GOT3 (cell line): ENCODE results near the gene ANKDD1B.
"Not testable (repeated sequence)": the region's sequence is repeated elsewhere in the genome, so short reads cannot be mapped to it uniquely, and the experiment has no call there.

ENCODE experiments used
- DNase-seq: peaks from one replicate; lab custom pipeline; 2025; ENCODE audit warnings: mixed read lengths; lab: John Stamatoyannopoulos, UW

ANKDD1B gene

DNA sequence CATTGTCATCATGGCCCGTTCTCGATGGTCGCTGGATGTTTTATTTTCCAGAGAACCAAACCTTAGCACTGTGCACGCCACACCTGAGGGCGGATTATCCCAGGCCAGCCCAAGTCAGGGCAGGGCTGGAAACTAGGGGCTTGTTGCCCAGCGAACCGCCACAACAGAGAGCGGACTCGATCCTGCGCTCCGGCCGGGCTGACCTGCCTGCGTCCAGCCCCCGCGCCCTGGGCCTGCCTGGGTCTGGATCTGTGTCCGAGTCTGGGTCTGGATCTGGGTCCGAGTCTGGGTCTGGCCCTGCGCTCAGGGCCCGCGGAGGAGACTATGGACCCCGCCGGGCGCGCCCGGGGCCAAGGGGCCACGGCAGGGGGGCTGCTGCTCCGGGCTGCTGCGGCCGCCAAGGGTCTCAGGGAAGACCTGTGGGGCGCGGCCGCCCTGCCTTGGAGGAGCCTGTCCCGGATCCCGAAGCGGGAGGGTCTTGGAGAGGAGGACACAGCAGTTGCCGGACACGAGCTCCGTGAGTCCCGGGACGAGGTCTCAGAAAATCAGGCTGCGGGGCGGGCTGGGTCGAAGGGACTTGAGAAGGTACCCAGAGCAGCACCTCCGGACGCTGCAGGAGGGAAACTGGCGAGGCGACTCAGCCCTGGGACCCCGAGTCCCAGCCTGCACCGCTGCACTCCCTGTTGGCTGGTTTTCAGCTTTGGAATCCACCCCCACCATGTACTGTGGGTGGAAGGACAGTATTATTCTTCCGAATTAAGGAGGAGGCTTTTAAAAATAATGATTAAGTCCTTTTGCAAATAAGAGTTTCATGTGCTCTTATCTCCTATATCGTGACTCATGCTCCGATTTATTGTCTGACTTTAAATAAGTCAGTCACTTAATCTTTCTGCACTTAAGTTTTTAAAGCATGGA, at the start of gene ANKDD1B:
Gene ANKDD1B (plus strand): TSS at position 143 of the 915 bp plus-strand sequence. CDS start 182 bp downstream, at position 325.
- no peak for DNase-seq

DNA sequence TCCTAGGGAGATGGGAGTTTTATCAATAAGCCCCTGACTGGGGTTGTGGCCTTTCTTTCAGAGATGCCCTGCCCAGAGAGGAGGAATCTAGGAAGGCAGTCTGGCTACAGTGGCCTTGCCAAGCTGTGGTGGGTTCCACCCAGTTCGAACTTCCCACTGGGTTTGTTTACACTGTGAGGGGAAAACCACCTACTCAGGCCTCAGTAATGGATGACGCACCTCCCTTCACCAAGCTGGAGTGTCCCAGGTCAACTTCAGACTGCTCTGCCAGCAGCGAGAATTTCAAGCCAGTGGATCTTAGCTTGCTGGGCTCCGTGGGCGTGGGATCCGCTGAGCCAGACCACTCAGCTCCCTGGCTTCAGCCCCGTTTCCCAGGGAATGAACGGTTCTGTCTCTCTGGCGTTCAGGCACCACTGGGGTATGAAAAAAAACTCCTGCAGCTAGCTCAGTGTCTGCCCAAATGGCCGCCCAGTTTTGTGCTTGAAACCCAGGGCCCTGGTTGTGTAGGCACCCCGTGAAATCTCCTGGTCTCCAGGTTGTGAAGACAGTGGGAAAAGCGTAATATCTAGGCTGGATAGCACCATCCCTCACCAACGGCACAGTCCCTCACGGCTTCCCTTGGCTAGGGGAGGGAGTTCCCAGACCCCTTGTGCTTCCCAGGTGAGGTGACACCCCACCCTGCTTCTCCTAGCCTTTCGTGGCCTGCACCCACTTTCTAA, 45.1 kb upstream of the ANKDD1B start:
- not testable (repeated sequence) for DNase-seq

DNA sequence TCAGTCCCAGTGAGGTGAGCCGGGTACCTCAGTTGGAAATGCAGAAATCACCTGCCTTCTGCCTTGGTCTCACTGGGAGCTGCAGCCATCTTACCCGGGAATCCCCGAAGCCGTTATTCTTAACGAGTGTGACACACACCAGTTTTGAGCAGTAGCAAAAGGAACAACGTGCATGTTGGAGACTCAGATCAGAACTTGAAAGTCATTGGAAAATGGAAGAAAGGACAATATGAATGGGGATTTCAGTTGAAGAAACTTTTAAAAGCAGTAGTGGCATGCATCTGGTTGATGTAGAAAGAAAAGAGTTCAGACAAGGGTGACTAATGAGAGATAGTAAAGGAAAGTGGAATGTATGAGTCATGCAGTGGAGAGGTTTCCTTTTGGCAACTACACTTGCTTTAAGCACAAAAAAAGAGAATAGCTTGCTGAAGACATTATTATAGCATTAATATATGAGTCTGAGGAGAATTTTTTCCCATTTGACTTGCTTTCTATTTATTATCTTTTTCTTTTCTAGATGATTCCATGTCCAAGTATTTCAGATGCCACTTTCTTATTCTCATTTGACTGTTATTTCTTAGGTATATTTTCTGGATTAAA, 44.4 kb upstream of the ANKDD1B start:
- DNase-seq = no peak

DNA sequence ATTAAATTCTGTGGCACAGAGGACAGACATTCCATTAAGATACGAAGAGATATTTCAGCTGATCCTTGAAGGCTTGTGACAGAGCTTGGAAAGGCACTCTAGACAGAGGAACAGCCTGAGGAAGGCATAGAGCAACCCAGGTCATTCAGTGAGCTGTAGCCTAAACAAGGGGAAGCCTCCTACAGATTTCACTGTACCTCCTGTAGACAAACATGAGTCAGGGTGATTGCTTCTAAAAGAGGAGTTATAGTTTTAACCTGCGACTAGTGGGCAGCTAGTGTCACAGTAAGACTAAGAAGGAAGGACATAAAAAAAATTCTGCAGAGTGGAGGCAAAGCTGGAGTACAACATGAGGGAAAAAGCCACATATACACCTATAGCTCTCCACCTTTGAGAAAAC, 43.5 kb upstream of the ANKDD1B start:
- DNase-seq = no peak

DNA sequence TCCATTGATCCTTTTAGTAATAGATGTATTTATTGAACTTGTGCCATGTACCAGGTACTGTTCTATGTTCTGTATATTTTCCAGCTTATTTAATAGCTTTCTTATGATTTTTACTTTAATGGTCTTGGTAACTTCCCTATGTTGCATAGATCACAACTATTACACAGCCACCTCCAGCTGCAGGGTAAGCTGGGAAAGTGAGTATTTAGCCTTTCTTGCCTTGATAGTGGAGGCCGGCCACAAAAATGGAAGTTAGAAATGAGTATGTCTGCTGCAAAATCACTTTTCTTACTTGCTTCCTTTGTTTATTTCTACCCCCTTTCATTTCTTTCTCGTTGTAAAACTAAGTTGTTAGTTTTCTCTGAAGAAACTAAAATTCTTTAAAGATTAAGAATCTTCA, 43.1 kb upstream of the ANKDD1B start:
- no peak for DNase-seq

DNA sequence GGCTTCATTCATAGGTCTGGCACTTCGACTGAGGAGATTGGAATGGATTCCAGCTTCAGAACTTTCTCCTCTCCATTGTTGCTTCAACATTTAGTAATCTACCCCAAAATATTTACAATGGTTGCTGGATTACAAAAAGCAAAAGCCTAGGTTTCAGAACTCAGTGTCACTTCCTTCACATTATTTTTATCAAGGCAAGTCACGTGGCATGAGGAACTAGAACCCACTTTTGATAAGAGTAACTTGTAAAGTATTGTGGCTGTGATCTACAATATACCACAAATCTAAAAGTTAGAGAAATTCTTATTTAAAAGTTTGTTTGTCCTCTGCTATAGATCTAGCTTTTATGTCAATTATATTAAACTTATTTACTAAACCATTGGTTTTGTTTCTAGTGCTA, 39.7 kb upstream of the ANKDD1B start:
- no peak for DNase-seq

DNA sequence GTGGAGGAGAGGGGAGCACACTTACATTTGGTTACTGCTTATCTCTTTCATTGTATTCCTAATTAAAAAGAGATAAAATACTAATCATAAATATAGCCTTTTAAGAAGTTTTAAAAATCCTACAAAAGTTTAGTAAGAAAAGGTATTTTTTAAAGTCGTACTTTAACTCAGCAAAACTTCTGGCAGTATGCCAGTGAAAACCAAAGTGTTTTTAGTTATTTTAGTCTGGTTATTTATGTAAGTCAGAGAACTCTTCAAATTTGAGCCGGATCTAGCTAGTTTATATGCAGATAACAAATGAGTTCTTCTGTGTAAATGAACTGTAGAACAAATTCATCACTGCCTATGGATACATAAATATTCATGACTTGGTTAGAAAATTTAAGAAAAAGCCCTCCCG, 36.5 kb upstream of the ANKDD1B start:
- no peak for DNase-seq

DNA sequence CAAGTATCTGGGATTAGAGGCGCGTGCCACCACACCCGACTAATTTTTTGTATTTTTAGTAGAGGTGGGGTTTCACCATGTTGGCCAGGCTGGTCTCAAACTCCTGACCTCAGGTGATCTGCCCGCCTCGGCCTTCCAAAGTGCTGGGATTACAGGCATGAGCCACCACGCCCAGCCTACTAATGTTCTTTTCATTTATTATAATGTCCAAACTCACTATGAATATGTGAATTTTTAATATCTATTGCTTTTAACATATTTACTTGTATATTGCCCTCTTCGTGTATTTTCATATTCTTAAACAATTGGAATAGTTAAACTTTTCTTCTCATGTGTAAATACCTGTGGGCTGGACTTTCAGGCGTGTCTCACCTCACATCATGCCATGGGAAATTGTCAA, 33.0 kb upstream of the ANKDD1B start:
- DNase-seq = not testable (repeated sequence)

DNA sequence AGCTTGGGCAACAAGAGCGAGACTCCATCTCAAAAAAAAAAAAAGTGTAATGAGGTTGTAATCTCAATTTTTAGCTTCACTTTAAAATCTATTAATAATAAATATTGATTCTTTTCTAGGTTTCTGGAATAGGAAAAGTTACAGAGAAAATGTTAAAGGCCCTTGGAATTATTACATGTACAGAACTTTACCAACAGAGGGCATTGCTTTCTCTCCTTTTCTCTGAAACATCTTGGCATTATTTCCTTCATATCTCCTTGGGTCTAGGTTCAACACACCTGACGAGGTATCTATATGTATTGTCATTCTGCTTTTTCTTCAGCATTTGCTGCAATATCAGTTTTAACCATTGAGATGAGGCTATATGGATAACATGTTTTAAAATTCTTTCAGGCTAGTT, 26.6 kb upstream of the ANKDD1B start:
- no peak for DNase-seq

DNA sequence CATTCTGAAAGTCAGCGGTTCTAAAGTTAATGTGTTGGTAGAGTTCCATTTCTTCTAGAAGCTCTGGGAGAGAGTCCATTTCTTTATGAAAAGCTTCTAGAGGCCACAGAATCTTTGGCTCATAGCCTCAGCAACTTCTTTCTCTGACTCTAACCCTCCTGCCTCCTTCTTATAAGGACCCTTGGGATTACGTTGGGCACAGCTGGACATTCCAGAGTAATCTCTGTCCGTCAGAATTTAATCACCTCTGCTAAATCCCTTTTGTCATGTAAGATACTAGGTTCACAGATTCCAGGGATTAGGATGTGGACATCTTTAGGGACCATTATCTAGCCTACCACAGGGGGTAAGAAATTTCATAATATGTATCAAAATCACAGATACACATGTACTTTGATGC, 22.6 kb upstream of the ANKDD1B start:
- no peak for DNase-seq

DNA sequence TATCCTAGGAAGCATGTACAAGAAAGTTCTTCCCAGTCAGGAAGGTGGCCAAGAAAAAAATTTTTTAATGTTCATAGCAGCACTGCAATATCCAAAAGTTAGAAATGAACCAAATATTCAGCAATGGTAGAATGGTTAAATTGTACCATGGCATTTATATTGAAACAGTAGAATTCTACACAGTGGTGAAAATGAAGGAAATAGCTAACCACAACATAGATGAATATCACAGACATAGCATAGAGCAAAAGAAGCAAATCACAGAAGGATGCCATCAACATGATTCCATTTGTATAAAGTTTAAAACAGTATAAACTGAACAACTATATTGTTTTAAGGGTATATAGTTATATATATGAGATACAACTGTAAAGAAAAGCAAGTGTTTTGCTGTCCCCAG, 10.7 kb upstream of the ANKDD1B start:
- no peak for DNase-seq

DNA sequence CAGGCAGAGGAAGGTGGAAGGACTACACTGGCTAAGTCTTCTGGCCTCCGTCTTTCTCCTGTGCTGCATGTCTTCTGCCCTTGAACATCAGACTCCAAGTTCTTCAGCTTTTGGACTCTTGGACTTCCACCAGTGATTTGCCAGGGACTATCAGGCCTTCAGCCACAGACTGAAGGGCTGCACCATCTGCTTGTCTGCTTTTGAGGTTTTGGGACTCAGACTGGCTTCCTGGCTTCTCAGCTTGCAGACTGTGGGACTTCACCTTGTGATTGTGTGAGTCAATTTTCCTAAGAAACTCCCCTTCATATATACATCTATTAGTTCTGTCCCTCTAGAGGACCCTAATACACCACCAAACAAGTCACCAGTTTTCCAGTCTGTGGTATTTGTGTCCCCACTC, 9.7 kb upstream of the ANKDD1B start:
- DNase-seq = no peak

DNA sequence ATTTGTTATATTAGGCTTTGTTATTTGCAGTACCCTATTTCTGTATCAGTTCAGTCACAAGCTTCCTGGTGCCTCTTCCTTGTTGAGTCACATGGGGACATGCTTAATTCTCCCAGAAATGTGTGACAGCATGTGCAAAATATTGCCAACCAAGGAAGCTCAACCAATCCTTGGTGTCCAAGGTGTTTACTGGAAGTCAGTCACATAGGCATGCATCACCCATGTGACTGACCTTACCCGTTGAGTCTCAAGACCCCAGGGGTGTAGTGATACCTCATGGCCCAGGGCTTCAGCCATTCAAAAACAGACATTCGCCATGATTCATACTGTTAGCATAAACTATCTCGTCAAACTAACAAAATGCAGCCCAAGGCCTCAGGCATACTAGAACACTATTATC, 9.3 kb upstream of the ANKDD1B start:
- DNase-seq = no peak

DNA sequence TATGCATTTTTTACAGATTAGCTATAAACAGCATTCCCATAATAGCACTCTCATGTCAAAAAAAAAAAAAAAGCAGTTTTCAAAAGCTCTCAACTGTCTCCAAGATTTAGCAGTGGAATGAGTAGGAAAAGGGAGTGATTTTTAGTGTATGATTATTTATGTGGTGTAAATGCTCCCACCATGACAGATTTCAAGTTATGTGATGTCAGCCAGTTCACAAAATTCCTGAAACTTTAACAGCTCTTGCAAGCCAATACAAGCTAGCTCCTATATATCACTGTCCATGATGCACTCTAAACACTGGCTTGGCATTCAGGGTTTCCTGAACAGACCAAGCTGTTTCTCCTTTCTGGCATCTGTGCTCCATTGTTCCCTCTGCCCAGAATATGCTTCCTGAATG, 7.9 kb upstream of the ANKDD1B start:
- DNase-seq = no peak

DNA sequence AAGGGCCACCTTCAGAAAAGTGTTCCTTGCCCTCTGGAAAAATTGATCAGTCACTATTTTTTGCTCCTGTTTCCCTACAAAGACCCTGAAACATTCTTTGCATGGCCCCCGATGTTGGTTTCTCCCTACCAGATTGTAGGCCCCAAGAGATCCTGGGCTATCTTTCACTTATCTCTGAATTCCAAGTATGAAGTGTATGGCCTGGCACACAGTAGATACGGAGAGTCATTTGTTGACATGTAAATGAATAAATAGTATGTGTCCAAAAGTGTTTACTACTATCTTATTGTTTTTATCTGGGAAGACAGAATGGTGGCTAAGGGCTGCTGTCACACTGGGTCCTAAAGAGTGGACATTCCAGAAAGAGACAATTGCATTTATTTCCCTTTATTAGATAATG, 7.4 kb upstream of the ANKDD1B start:
- DNase-seq = no peak

DNA sequence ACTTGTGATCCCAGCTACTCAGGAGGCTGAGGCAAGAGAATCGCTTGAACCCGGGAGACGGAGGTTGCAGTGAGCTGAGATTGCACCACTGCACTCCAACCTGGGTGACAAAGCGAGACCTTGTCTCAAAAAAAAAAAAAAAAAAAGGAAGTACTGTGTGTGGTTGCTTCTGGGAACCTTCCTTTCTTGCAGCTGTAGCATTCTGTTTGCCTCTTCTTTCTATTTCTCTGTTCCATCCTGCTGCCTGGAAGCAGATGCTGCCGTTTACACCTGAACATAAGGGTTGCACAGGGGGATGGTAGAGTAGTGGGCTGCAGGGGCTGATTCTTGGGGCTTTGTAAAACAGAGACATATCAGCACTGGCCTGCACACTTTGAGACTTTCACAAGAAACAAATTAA, 3.9 kb upstream of the ANKDD1B start:
- not testable (repeated sequence) for DNase-seq

DNA sequence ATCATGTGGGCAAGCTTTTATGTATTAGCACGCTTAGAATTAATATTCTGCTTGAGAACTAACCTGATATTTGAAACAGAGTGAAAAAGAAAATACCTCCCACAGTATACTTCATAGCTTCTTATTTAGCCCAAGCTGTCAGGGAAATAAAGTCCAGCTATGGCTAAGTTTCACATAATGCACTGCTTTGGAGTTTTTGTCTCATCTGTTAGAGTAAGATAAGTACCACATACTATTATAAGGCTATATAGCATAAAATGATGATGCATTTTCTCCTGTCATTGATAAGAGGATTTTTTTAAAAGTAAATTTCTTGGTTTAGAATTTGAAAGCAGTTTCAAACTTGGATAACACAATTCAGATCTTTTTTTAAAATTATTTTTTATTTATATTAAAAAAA, 2.4 kb upstream of the ANKDD1B start:
- no peak for DNase-seq

DNA sequence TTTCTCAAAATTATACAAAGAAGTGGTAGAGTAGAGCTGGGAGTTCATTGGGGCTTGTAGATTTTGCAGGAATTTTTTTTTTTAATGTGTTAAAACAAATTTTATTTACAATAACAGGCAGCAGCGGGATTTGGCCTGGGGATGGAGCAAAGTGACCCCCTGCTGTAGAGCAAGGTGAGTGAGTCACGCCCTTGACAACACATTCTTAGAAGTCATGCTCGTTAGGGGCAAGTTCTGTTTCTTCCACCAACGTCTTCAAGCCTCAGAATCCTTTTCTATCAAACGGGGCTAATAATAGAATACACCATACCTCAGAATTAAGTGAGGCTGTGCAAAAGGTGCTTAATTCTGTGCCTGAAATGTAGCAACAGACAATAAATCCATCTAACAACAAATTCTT, 1.1 kb upstream of the ANKDD1B start:
- DNase-seq = no peak

DNA sequence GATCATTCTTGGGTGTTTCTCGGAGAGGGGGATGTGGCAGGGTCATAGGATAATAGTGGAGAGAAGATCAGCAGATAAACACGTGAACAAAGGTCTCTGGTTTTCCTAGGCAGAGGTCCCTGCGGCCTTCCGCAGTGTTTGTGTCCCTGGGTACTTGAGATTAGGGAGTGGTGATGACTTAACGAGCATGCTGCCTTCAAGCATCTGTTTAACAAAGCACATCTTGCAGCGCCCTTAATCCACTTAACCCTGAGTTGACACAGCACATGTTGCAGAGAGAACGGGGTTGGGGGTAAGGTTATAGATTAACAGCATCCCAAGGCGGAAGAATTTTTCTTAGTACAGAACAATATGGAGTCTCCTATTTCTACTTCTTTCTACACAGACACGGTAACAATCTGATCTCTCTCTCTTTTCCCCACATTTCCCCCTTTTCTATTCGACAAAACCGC, 368 bp upstream of the ANKDD1B start:
- DNase-seq = not testable (repeated sequence)

DNA sequence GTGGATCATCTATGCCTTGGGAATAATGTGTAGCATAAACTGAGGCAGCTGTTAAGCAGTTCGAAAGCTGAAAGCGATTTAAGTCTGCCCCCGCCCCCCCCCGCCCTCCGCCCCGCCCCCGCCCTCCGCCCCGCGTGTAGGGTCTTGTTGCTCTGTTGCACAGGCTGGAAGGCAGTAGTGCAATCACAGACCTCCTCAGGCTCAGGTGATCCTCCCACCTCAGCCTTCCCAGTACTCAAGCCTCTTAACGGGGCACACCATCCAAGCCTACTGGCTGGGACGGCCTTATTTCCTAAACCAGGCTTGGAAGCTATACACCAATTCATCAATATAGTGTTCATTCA, 945 bp downstream of the ANKDD1B start:
- no peak for DNase-seq

DNA sequence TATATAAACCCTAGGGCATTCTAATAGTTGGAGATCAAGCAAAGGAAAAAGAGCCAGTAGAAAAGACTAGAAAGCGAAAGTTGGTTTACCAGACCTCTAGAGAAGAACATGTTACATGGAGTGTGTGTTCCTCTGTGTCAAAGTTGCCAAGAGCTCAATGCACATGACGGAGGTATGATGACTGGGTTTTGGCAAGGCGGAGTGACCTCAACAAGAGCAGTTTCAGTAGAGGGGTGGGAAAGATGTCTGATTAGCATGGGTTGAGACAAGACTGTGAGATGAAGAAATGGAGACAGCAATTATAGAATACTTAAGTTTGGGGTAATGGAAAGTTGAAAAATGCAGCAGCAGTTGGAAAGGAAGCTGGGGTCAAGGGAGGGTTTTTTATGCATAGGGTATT, 1.6 kb downstream of the ANKDD1B start:
- no peak for DNase-seq

DNA sequence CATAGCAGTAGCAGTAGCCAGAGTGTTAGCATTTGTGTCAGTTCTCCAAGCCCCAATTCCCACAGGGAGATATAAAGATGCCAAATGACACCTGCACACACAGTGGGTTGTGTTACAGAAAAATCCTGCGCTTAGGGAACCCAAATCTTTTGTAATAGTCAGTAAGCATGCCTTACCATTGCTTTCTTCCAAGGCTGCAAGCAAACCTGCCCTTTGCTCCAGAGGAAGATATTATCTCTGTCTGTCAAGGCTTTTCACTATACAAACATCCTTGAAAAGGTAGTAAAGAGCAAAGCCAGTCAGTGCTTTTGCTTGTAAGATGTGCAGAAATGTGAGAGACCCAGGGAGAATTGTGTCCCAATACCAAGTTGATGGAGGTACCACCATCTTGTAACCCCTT, 2.9 kb downstream of the ANKDD1B start:
- DNase-seq = no peak

DNA sequence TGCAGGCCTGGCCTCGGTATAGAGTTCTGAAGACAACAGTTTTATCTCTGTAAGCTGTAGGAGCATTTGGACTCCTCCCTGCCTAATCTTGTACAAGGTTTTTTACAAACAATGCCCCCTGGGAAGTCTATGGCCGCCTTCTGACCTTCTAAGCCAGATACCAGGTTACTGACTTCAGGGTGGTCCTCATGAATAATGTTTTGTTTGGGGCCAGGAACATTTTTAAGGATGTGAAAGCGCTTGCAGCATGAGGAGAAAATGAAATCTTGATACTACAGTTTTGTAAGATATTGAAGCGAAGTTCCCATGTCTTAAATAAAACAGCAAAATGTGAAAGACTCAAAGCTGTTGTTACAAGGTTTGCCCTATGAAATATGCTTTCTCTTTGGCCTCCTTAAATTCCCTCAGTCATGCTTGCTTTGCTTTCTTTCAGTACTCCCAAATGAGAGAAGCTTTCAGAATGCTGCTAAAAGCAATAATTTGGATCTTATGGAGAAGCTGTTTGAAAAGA, 5.2 kb downstream of the ANKDD1B start:
- DNase-seq = no peak
